Activated CD4-positive, alpha-beta T cell treated with anti-CD3 and anti-CD28 coated beads for 36 hours (primary cell): ENCODE data around the gene HAO2. TPM values are rescaled to one million over a fixed set of nuclear protein-coding genes. Genes with fewer than 3 reads are reported as not detected.

Experiments used
- ATAC-seq: fragments of 200-7000 bp; cut with Tn5 transposase; one replicate; pipeline ENCODE4 v1.10.0; 2021; ENCODE audit warnings: mild to moderate bottlenecking, moderate library complexity
- CTCF ChIA-PET: fragments of 350-600 bp; sonication (Branson Sonifier 250); formaldehyde crosslinking; loops from one replicate; lab custom pipeline; 2021; ENCODE audit warnings: antibody characterized with exemption; lab: Charles Lee
- POLR2A ChIA-PET: fragments of 350-600 bp; sonication (Branson Sonifier 250); formaldehyde crosslinking; loops from one replicate; lab custom pipeline; 2021; ENCODE audit warnings: antibody characterized with exemption, inconsistent platforms; lab: Charles Lee
- DNase-seq: peaks from one replicate; pipeline ENCODE4 v3.0.0-alpha.2; 2020
- H3K27ac Mint-ChIP-seq: one replicate; pipeline ENCODE4 v1.8.0; 2021; ENCODE audit warnings: mixed read lengths
- H3K27me3 Mint-ChIP-seq: one replicate; pipeline ENCODE4 v1.8.0; 2021; ENCODE audit warnings: mixed read lengths
- H3K36me3 Mint-ChIP-seq: one replicate; pipeline ENCODE4 v1.8.0; 2021; ENCODE audit warnings: low read depth, mixed read lengths
- H3K4me1 Mint-ChIP-seq: one replicate; pipeline ENCODE4 v1.8.0; 2021; ENCODE audit warnings: mixed read lengths
- H3K4me3 Mint-ChIP-seq: one replicate; pipeline ENCODE4 v1.8.0; 2021; ENCODE audit warnings: mild to moderate bottlenecking, moderate library complexity, mixed read lengths
- H3K9me3 Mint-ChIP-seq: one replicate; pipeline ENCODE4 v1.8.0; 2021; ENCODE audit warnings: low read depth, mixed read lengths
- intact Hi-C, 2 experiments: fragments of 100-400 bp; cut with DNase I in 1 of 2; cut with micrococcal nuclease in 1 of 2; formaldehyde crosslinking; loops; one replicate each; pipeline versions ENCODE4 v1.14.2 to v1.15.1; 2022 to 2024; cut with DNase I, micrococcal nuclease
- total RNA-seq, 2 experiments: library from RNA; stranded (reverse); gene quantifications; one replicate each; pipeline ENCODE4 v1.2.3, GENCODE V29; 2021

HAO2 gene
- total RNA-seq, 2 experiments from 2014 or later = not detected

DNA sequence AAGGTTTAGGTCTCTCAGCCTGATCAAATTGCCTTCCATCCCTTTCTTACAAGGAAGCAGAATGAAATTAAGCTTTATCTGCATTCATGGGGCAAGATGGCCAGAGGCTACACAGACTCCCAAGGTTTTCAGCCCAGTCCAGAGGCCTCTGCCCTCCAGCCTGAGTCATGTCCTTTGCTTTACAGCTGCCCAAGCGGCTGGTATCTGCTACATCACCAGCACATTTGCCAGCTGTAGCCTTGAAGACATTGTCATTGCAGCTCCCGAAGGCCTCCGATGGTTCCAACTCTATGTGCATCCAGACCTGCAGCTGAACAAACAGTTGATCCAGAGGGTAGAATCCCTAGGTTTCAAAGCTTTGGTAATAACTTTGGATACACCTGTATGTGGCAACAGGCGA lies 16.0 kb downstream of the HAO2 start:
- POLR2A ChIA-PET = no interaction called here
- intact Hi-C loops = no loop called here
- H3K27me3 Mint-ChIP-seq = peaks cover 2% of the 10 kb centered on the region
- H3K36me3 Mint-ChIP-seq = no peaks in the 10 kb centered on the region
- H3K4me3 Mint-ChIP-seq = no peak overlapping the region
- H3K4me1 Mint-ChIP-seq = no peaks in the 10 kb centered on the region
- ATAC-seq (no peak), DNase-seq (no peak)
- CTCF ChIA-PET = interaction anchor here (0.8 kb wide), 1 partner anchor 11 kb away, joined by 3 read pairs; no protein-coding TSS in a partner anchor
- H3K27ac Mint-ChIP-seq = no peak overlapping the region
- H3K9me3 Mint-ChIP-seq = no peaks in the 10 kb centered on the region

DNA sequence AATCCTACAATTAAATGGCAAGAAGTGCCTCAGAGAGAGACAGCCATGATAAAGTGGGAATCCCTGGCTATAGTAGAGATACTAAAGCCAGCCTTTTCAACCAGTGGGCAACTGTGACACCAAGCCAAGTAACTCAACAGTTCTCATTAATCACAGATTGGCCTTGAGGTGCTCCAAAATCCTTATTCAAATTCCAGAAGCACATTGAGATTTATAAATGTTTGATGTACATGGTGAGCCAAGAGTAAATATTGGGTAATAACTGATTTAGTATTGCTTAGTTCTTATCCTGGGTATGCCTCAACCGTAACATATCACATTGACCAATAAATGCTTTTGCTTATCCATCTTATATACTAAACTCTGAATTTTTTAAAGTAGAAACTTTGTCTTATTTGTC lies 17.1 kb downstream of the HAO2 start:
- Mint-ChIP-seq H3K9me3 (no peaks in the 10 kb centered on the region), H3K4me3 (no peak overlapping the region), H3K27me3 (peaks cover 4% of the 10 kb centered on the region), H3K4me1 (no peaks in the 10 kb centered on the region), H3K27ac (no peak overlapping the region), H3K36me3 (no peaks in the 10 kb centered on the region)
- intact Hi-C loops = no loop called here
- CTCF ChIA-PET = no interaction called here
- POLR2A ChIA-PET = no interaction called here
- no peak for ATAC-seq
- no peak for DNase-seq

DNA sequence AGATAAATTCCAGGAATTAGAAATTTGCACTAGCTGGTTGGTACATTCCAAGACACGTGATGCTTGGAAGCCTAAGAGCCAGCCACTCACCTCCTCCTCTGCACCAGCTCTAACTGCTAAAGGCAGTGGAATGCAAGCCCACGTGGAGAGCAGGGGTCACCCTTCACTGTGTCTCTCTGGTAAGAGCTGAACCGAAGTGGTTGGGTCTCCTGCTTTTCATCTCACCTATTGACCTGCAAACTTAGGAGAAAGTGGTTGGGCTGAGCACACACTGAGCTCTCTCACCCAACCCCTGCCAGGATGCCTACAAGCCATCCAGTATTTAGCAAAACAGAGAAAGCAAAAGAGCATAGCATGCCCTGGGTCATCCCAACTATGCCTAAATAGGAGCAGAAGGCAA lies 19.3 kb downstream of the HAO2 start:
- no peak for ATAC-seq
- CTCF ChIA-PET = interaction anchor here (0.8 kb wide), 1 partner anchor 21 kb away, joined by 3 read pairs; no protein-coding TSS in a partner anchor
- no peak for DNase-seq
- H3K4me3 Mint-ChIP-seq = no peak overlapping the region
- no peak overlapping the region for H3K27ac Mint-ChIP-seq
- no peaks in the 10 kb centered on the region for H3K4me1 Mint-ChIP-seq
- H3K9me3 Mint-ChIP-seq = no peaks in the 10 kb centered on the region
- POLR2A ChIA-PET = no interaction called here
- H3K36me3 Mint-ChIP-seq = no peaks in the 10 kb centered on the region
- intact Hi-C loops = no loop called here
- H3K27me3 Mint-ChIP-seq = peaks cover 4% of the 10 kb centered on the region

DNA sequence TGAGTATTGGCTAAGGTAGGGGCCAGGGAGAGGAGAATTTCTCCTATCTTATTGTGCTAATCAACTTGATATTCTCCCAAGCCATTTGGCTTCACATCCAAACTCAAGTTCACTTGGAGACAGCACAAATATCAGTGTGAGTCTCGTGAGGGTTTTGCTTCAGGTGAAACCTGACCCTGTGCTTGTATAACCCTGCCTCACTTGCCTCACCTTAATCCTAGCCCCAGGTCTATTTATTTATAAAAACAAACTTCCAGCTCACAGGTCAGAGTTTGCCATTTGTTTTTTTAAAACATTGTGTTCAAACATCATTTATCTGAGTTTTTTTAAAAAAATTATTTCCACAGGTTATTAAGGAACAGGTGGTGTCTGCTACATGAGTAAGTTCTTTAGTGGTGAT lies 19.9 kb downstream of the HAO2 start:
- H3K9me3 Mint-ChIP-seq = no peaks in the 10 kb centered on the region
- intact Hi-C loops = no loop called here
- ChIA-PET CTCF (interaction anchor here (0.8 kb wide), 1 partner anchor 22 kb away, joined by 3 read pairs; no protein-coding TSS in a partner anchor), POLR2A (no interaction called here)
- no peaks in the 10 kb centered on the region for H3K4me1 Mint-ChIP-seq
- peaks cover 7% of the 10 kb centered on the region for H3K27me3 Mint-ChIP-seq
- DNase-seq (no peak), ATAC-seq (no peak)
- no peak overlapping the region for H3K27ac Mint-ChIP-seq
- H3K4me3 Mint-ChIP-seq = no peak overlapping the region
- H3K36me3 Mint-ChIP-seq = no peaks in the 10 kb centered on the region

DNA sequence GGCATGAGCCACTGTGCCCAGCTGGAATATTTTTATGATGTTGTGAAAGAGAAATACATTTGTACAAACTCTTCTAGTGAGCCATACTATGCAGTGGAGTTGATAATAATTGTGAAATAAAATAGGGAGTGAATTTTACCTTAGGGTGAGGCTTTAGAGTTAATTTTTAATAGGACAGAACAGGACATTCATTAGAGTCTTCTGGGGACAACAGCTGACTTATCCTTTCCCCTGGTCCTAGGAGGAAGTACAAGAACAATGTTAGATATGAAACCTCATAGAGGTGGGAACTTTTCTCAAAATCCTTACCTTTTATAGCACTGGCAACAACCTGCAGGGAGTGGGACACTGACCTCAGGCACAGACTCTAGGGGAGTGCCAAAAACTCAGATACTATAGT lies 21.9 kb downstream of the HAO2 start:
- ChIA-PET CTCF (no interaction called here), POLR2A (no interaction called here)
- Mint-ChIP-seq H3K4me1 (no peaks in the 10 kb centered on the region), H3K27me3 (peaks cover 8% of the 10 kb centered on the region), H3K36me3 (no peaks in the 10 kb centered on the region), H3K27ac (no peak overlapping the region), H3K4me3 (no peak overlapping the region), H3K9me3 (no peaks in the 10 kb centered on the region)
- intact Hi-C loops = no loop called here
- ATAC-seq (no peak), DNase-seq (no peak)

DNA sequence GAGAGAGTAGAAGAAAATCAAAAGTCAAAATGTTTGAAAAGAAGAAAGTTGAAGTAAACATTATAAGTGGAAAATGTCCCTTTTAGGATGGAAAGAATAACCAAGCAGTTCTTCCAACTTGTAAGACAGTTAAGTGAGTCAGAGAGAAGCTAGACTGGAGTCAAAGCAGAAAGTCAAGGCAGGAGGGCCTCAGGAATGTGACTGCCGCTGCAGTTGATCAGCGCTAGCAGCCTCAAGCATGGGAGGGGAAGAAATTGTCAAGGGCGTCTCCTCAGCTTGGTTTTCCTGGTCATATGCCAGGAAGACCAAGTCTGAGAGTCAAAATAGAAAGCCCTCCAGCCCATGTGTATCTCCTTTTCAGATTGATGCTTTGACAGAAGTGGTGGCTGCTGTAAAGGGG lies 23.2 kb downstream of the HAO2 start:
- ChIA-PET POLR2A (no interaction called here), CTCF (interaction anchor here (1.0 kb wide), 1 partner anchor 12 kb away, joined by 3 read pairs; no protein-coding TSS in a partner anchor)
- no peaks in the 10 kb centered on the region for H3K9me3 Mint-ChIP-seq
- no peak overlapping the region for H3K27ac Mint-ChIP-seq
- no peaks in the 10 kb centered on the region for H3K36me3 Mint-ChIP-seq
- H3K27me3 Mint-ChIP-seq = peaks cover 11% of the 10 kb centered on the region
- intact Hi-C loops = no loop called here
- no peak overlapping the region for H3K4me3 Mint-ChIP-seq
- DNase-seq (no peak), ATAC-seq (no peak)
- H3K4me1 Mint-ChIP-seq = no peaks in the 10 kb centered on the region

DNA sequence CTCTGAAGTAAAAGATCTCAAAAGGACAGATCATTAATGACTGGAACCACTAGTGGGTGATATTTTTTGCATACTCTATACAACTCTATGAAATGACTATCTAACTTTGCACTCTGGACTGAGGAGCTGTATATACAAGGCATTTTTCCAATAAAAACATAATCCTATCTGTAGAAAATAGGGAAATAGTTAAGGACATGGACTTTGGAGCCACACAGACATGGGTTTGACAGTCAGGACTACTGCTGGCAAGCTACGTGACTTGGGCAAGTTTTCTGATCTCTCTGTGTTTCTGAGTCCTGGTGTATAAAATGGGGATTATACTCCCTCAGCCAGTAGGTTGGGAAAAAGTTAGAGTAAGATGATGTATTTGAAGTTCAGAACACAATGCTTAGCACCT lies 25.5 kb downstream of the HAO2 start:
- Mint-ChIP-seq H3K27ac (no peak overlapping the region), H3K36me3 (no peaks in the 10 kb centered on the region), H3K4me3 (no peak overlapping the region), H3K27me3 (peaks cover 11% of the 10 kb centered on the region), H3K9me3 (no peaks in the 10 kb centered on the region), H3K4me1 (no peaks in the 10 kb centered on the region)
- POLR2A ChIA-PET = no interaction called here
- intact Hi-C loops = no loop called here
- CTCF ChIA-PET = no interaction called here
- no peak for DNase-seq
- ATAC-seq = no peak

DNA sequence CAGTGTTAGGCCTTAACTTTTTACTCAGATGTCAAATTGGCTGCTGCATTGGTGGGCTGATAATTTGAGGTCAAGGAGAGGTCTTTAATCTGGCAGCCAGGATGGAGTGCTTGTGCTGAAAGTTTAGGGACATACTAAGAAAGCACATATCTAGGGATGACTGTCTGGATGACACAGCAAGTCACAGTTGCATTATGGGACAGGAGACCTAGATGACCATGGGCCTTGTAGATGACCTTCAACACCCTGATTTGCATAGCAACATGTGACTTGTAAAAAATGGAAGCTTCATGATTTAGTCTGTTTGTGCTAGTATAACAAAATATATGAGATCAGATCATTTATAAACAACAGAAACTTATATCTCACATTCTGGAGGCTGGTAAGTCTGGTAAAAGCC lies 28.4 kb downstream of the HAO2 start:
- H3K4me3 Mint-ChIP-seq = no peak overlapping the region
- ChIA-PET POLR2A (no interaction called here), CTCF (interaction anchor here (0.6 kb wide), 1 partner anchor 126 kb away, joined by 3 read pairs; no protein-coding TSS in a partner anchor)
- H3K36me3 Mint-ChIP-seq = no peaks in the 10 kb centered on the region
- H3K9me3 Mint-ChIP-seq = no peaks in the 10 kb centered on the region
- intact Hi-C loops = no loop called here
- no peak overlapping the region for H3K27ac Mint-ChIP-seq
- H3K27me3 Mint-ChIP-seq = peaks cover 7% of the 10 kb centered on the region
- no peaks in the 10 kb centered on the region for H3K4me1 Mint-ChIP-seq
- DNase-seq (no peak), ATAC-seq (no peak)

DNA sequence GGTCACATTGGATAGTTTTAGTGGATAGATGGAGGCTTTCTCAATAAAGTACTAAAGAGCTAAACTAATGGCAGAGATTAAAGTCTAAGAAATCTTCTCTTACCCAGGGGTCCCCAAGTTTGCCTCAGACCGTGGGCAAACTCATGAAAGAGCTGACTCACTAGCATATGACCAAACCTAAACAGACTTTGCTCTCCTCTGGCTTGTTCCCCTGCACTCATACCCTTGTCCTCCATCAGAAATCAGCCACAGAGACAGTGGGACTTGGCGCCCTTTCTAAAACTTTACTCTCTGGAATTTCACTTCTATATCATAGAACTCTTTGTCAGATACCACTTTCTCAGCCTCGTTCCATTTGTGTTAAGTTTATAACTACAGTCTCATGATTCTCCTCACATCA lies 29.4 kb downstream of the HAO2 start:
- H3K36me3 Mint-ChIP-seq = no peaks in the 10 kb centered on the region
- ChIA-PET CTCF (no interaction called here), POLR2A (no interaction called here)
- peaks cover 12% of the 10 kb centered on the region for H3K27me3 Mint-ChIP-seq
- DNase-seq = no peak
- H3K4me3 Mint-ChIP-seq = no peak overlapping the region
- no peak overlapping the region for H3K27ac Mint-ChIP-seq
- no peaks in the 10 kb centered on the region for H3K4me1 Mint-ChIP-seq
- ATAC-seq = no peak
- H3K9me3 Mint-ChIP-seq = no peaks in the 10 kb centered on the region
- intact Hi-C loops = no loop called here

DNA sequence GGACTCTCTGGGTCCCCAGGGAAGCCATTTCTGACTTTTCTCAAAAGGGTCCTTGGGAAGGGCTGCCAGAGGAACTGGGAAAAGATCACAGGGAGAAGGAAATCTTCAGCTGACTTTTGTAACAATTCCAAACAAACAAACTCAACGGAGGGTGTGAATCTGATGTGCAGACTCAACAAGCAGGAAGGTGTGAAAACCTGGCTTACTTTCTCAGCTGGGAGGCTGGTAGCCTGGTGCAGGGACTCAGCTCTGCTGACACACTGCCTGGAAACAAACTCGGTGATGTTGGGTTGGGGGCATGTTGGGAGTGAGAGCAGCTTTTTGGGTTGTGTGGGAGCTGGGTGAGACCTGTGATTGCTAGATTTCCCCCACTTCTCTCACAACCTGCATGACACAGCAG lies 36.2 kb downstream of the HAO2 start:
- no peak overlapping the region for H3K4me3 Mint-ChIP-seq
- ATAC-seq (no peak), DNase-seq (no peak)
- peaks cover 3% of the 10 kb centered on the region for H3K9me3 Mint-ChIP-seq
- no peaks in the 10 kb centered on the region for H3K36me3 Mint-ChIP-seq
- peaks cover 13% of the 10 kb centered on the region for H3K27me3 Mint-ChIP-seq
- H3K4me1 Mint-ChIP-seq = no peaks in the 10 kb centered on the region
- intact Hi-C loops = no loop called here
- H3K27ac Mint-ChIP-seq = no peak overlapping the region
- ChIA-PET CTCF (no interaction called here), POLR2A (no interaction called here)

DNA sequence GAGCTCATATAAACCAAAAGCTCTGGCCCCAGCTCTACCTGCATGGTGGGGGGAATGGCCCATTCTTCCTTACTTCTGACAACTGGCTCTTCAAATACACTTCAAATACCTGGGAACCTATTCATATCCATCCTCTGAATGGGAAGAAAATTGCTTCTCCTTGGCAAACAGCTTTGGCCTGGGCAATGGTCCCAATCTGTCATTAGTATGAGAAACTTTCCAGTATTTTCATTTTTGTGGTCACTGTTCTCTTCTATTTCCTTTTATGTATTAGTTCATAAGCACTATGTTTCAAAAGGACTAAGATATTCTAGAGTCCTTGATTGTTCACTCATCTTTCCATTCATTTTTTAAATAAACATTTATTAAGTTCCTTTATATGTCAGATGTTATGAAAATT lies 41.1 kb downstream of the HAO2 start:
- ChIA-PET POLR2A (no interaction called here), CTCF (no interaction called here)
- H3K9me3 Mint-ChIP-seq = peaks cover 3% of the 10 kb centered on the region
- ATAC-seq = no peak
- no peak overlapping the region for H3K4me3 Mint-ChIP-seq
- intact Hi-C loops = no loop called here
- no peak for DNase-seq
- no peaks in the 10 kb centered on the region for H3K36me3 Mint-ChIP-seq
- H3K27me3 Mint-ChIP-seq = peaks cover 2% of the 10 kb centered on the region
- H3K27ac Mint-ChIP-seq = no peak overlapping the region
- H3K4me1 Mint-ChIP-seq = no peaks in the 10 kb centered on the region

DNA sequence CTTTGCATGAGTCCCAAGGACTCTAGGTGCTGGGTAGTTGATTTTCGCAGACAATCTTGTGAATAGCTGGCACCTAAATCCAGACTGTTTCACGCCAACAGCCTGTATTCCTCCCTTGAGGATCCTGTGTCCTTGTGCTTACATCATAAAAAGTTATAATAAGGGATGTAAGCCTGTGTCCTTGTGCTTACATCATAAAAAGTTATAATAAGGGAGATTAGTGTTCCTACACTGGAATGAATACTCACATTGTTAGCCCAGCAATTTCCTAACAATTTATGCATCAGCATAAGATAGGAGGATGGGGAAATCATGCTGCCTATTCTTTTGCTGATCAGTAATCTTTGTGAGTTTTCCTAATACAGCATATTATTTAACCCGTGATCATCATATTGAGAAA lies 42.4 kb downstream of the HAO2 start:
- POLR2A ChIA-PET = no interaction called here
- ATAC-seq (no peak), DNase-seq (no peak)
- H3K27ac Mint-ChIP-seq = no peak overlapping the region
- H3K9me3 Mint-ChIP-seq = peaks cover 3% of the 10 kb centered on the region
- intact Hi-C loops = no loop called here
- CTCF ChIA-PET = no interaction called here
- no peaks in the 10 kb centered on the region for H3K27me3 Mint-ChIP-seq
- H3K4me1 Mint-ChIP-seq = no peaks in the 10 kb centered on the region
- no peak overlapping the region for H3K4me3 Mint-ChIP-seq
- H3K36me3 Mint-ChIP-seq = no peaks in the 10 kb centered on the region

DNA sequence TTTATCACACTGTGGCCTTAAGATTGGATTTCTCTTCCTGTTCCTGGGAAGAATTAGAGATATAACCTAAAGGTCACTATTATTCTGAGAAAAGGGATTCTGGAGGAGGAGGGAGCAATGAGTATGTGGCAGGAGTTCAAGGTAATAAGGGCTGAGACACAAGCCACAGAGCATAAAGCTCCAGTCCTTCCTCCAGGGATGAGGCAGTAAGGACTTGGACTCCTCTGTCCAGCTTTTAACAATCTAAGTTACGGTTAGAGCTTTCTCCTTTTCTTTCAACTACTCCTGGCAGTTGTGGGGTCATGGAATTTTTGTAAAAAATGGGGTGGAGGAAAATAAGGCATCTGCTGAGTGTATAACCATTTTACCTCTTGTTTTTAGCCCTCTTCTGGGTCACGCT lies 46.4 kb downstream of the HAO2 start, which contains the start of gene HSD3B2:
Gene HSD3B2, plus strand, starts transcription at position 201 of the 400 bp plus-strand sequence. CDS start 270 bp downstream, outside the sequence.
- intact Hi-C loops = no loop called here
- Mint-ChIP-seq H3K4me1 (no peaks in the 10 kb centered on the region), H3K4me3 (no peak within 1 kb of the TSS), H3K27me3 (no peaks in the 10 kb centered on the region), H3K9me3 (no peaks in the 10 kb centered on the region), H3K27ac (no peak within 1 kb of the TSS), H3K36me3 (no peaks in the 10 kb centered on the region)
- ChIA-PET POLR2A (no interaction called here), CTCF (no interaction called here)
- DNase-seq = no peak
- no peak for ATAC-seq
